HG02870 (cell line): ENCODE data around the gene IGSF3.
A peak's percentile ranks its signal among the peaks of the same experiment; 100 is the strongest.

Source experiments
- ATAC-seq: cut with Tn5 transposase; IDR thresholded peaks from one replicate; pipeline ENCODE4 v1.9.1; 2021; ENCODE audit warnings: mild to moderate bottlenecking, moderate library complexity; ENCODE audit not compliant: unreplicated experiment

IGSF3 gene

GRCh38 chr1:116561563-116561962 lies 106.0 kb downstream of the IGSF3 start:
- ATAC-seq, result no peak

DNA sequence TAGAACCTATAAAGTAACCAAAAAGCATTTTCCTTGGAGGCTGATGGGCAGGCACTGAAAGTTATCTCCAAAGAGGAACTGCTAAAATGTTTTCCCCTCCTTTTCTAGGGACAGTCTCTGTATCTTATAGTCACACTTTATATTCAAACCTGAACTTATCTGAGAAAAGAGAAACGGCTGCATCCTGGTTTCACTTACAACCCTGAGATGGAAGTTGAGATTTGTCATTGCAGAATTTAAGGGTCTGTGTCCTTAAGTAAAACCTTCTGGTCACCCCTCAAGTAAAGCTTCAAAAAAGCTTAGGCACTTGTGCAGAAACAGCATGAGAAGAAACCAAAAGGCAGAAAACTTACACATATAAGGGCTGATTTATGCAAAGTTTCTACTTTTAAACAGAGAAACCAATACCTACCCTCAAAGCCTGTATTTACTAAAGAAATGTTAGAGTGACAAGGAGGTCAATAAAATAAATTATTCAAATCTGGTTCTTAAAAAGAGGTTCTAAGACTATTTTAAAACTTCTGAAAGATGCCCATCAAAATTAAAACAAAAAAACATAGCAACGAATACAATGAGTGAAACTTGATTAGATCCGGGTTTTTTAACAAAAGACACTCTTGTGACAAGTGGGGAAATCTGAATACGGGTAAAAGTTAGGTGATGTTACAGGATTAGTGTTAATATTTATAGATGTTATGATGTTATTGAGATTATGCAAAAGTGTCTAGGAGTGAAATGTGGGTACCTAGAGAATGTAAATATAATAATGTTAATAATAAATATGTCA lies 106.6 kb downstream of the IGSF3 start:
- peak; percentile 22 for ATAC-seq

GRCh38 chr1:116559304-116559761 lies 108.2 kb downstream of the IGSF3 start:
- peak; percentile 37 for ATAC-seq

DNA sequence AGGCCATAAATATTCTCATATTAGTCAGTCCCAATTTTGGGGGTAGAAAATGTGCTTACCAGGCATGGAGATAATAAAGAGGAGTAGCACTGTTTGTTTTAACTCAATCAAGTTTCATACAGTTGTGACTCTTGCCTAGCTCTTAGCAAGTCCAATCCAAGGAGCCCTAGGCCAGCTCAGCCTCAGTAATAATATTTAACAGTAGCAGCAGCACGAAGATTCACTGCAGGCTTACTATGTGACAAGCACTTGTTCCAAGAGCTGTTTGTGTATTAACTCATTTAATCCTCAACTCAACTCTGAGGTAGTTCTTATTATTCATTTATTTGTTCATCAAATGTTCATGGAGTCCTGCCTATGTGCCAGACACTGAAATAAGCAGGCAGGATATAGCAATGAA lies 109.0 kb downstream of the IGSF3 start:
- ATAC-seq, result no peak

- peak; percentile 33 for ATAC-seq
Measured at GRCh38 chr1:116558140-116558549, 109.4 kb downstream of the IGSF3 start.

DNA sequence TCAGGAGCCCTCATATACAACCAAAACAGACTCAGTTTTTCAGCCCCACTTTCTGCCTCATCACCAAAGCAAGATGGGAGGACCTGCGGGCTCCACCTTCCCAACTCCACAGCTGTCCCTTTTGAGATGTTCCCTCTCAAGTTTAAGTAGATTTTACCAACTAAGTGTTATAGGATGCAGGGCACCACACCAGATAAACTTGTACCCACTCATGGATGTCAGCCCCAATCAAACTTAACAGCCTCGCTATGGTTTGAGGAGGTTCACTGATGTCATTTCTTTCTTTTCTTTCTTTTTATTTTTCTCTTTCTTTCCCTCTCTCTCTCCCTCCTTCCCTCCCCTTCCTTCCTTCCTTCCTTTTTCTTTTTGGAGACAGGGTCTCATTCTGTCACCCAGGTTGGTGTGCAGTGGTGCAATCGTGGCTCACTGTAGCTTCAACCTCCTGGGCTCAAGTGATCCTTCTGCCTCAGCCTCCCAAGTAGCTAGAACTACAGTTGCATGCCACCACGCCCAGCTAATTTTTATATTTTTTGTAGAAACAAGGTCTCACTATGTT lies 110.1 kb downstream of the IGSF3 start:
- ATAC-seq, result no peak

DNA sequence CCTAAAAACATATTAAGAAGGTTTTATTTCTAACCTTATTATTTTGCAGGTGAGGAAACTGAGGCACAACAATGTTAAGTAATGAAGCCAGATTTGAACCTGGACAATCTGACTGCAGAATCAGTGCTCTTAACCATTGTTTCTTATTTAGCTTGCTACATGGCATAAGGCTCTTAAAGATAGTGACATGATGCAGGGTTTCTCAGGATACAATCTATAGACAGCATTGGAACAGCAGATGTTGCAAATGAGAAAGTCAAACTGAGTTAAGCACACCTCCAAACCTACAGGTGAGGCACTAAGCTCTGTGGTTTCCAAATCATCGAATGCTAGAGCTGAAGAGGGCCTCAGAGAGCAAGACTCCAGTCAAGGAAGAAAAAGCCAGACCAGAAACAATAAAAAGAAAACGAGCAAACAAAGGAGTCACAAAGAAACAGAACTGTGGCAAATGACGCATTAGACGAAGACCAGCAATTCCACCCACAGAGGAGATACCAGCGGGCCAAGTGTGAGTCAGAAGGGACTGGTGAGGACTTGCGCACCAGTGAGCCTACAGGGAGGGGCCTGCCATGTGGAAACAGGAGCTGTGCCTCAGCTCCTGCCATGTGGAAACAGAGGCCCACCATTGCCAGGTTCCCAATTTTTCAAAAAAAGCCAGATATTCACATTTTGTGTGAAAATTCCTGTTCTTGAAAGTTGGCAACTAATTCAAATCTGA lies 111.1 kb downstream of the IGSF3 start:
- ATAC-seq, result peak; percentile 56

DNA sequence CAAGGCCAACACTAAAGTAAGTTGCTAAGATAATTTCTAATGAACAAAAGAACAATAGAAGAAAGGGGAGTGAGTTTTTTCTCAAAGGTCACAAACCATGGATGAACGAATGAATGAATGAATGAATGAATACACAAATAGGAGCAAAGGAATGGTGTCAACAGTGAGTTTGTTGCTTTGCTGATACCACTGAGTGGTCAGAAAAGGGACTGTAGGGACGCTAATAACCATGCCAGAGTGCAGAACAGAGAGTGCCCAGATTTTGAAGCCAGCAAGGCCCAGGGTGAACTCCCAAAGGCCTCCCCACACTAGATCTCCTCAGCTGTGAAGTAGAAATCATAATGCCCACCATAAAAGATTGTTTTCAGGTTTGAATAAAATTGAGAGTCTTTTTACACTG lies 112.6 kb downstream of the IGSF3 start:
- ATAC-seq, result no peak

DNA sequence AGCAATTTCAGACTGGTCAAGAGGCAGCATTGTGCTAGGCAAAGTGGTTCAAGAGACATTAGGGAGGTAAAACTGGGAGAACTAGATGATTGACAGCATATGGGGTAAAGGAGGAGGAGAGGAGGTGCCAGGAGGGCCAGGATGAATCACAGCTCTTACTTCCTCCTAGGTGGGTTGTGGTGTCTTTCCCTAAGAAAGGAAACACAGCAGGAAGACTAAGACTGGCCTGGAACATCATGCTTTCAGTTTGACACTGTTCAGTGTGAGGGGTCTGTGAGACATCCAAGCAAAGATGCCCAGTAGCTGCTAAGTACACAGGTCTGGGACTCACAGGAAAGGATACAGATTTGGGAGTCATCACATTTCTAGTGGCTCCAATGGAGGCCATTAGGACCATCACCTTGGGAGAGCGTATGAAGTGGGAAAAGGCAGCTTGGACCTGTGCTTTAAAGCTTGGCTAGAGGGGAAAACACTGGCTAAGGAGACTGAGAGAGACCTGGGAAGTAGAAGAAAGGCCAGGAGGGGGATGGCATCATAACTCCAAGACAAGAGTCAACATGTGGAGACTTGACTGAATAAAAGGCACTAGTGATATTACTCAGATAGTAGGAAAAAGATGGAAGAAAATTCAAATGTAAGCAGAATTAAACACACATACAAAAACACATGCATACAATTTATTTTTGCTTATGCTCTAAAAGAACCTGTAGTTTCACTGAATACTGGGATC lies 114.0 kb downstream of the IGSF3 start:
- no peak for ATAC-seq

GRCh38 chr1:116546354-116546977 lies 121.1 kb downstream of the IGSF3 start:
- no peak for ATAC-seq

- no peak for ATAC-seq
Measured at GRCh38 chr1:116545359-116545705, 122.2 kb downstream of the IGSF3 start.

GRCh38 chr1:116544588-116545358 lies 122.8 kb downstream of the IGSF3 start:
- peak; percentile 58 for ATAC-seq

- ATAC-seq, result peak; percentile 41
Measured at GRCh38 chr1:116540088-116540487, 127.4 kb downstream of the IGSF3 start.

GRCh38 chr1:116538544-116538943 lies 129.0 kb downstream of the IGSF3 start:
- ATAC-seq, result peak; percentile 76

GRCh38 chr1:116537898-116538297 lies 129.6 kb downstream of the IGSF3 start:
- no peak for ATAC-seq

GRCh38 chr1:116537040-116537831 lies 130.3 kb downstream of the IGSF3 start:
- no peak for ATAC-seq

- ATAC-seq, result no peak
Measured at GRCh38 chr1:116534014-116534739, 133.4 kb downstream of the IGSF3 start.

DNA sequence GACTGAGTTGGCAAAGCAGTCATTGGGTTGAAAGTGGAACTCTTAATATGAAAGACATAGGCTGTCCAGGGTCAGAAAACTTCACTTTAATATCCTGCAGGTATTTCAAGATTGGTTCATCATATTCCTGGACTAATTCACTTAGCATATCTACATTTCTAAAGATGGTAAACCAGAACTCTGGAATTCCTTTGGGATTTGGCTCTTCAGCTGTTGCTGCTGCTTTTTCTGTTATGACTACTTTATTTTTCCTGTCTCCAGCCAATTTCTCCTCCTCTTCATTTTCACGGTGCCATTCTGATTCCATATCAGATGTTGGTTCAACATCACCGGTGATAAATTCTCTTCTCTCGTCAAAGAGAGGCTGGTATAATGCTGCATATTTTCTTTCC lies 134.1 kb downstream of the IGSF3 start:
- no peak for ATAC-seq
